Glutamatergic neuron (in vitro differentiated cells): Measurements from ENCODE around the gene PSME1. TPM values are rescaled to one million over a fixed set of nuclear protein-coding genes. Genes with fewer than 3 reads are reported as not detected.
A peak's percentile ranks its signal among the peaks of the same experiment; 100 is the strongest.

Experiments used
- DNase-seq: peaks from one replicate; pipeline ENCODE4 v3.0.0; 2022
- H3K27ac Mint-ChIP-seq: one replicate; pipeline ENCODE4 v1.8.0; 2020; ENCODE audit warnings: mild to moderate bottlenecking, mixed read lengths, inconsistent platforms; ENCODE audit not compliant: unreplicated experiment
- H3K27me3 Mint-ChIP-seq: one replicate; pipeline ENCODE4 v1.8.0; 2020; ENCODE audit warnings: mild to moderate bottlenecking, moderate library complexity, mixed read lengths, inconsistent platforms; ENCODE audit not compliant: unreplicated experiment
- H3K36me3 Mint-ChIP-seq: one replicate; pipeline ENCODE4 v1.8.0; 2020; ENCODE audit warnings: mild to moderate bottlenecking, mixed read lengths, inconsistent platforms; ENCODE audit not compliant: unreplicated experiment
- H3K4me1 Mint-ChIP-seq: one replicate; pipeline ENCODE4 v1.8.0; 2020; ENCODE audit warnings: mild to moderate bottlenecking, low read depth, mixed read lengths, inconsistent platforms; ENCODE audit not compliant: unreplicated experiment
- H3K4me3 Mint-ChIP-seq: one replicate; pipeline ENCODE4 v1.8.0; 2020; ENCODE audit warnings: mild to moderate bottlenecking, mixed read lengths, inconsistent platforms; ENCODE audit not compliant: unreplicated experiment
- H3K9me3 Mint-ChIP-seq: one replicate; pipeline ENCODE4 v1.8.0; 2020; ENCODE audit warnings: mild to moderate bottlenecking, moderate library complexity, mixed read lengths, inconsistent platforms; ENCODE audit not compliant: unreplicated experiment
- CTCF ChIP-seq: fragments of 200-600 bp; sonication (generic); IDR thresholded peaks from one replicate; pipeline ENCODE4 v1.5.0; 2021; ENCODE audit not compliant: partially characterized antibody, unreplicated experiment
- total RNA-seq: library from RNA; stranded (reverse); fragmentation: NEBNext Ultra II Directional; extraction: Animal tissue kit (Norgen Biotek cat#: 25700); gene quantifications from one replicate; pipeline ENCODE4 v1.2.1, GENCODE V29; 2021; ENCODE audit not compliant: unreplicated experiment

Gene PSME1
- total RNA-seq, 1 donor from 2014 or later: 35.7 TPM

GRCh38 chr14:24130717-24131548, 5.1 kb upstream of the PSME1 start:
- H3K27ac Mint-ChIP-seq: peak overlapping the region; percentile 78
- H3K4me3 Mint-ChIP-seq: peak overlapping the region; percentile 70
- peak; percentile 23 for DNase-seq
- H3K27me3 Mint-ChIP-seq: peaks cover 12% of the 10 kb centered on the region
- H3K36me3 Mint-ChIP-seq: no peaks in the 10 kb centered on the region
- no peak for TF ChIP-seq CTCF
- peaks cover 10% of the 10 kb centered on the region for H3K9me3 Mint-ChIP-seq
- peaks cover 25% of the 10 kb centered on the region for H3K4me1 Mint-ChIP-seq

GRCh38 chr14:24131549-24131966, 4.4 kb upstream of the PSME1 start:
- Mint-ChIP-seq H3K4me1 (peaks cover 25% of the 10 kb centered on the region), H3K27me3 (peaks cover 12% of the 10 kb centered on the region), H3K9me3 (peaks cover 10% of the 10 kb centered on the region), H3K27ac (peak overlapping the region; percentile 10), H3K36me3 (no peaks in the 10 kb centered on the region), H3K4me3 (peak overlapping the region; percentile 46)
- no peak for DNase-seq
- no peak for TF ChIP-seq CTCF

DNA sequence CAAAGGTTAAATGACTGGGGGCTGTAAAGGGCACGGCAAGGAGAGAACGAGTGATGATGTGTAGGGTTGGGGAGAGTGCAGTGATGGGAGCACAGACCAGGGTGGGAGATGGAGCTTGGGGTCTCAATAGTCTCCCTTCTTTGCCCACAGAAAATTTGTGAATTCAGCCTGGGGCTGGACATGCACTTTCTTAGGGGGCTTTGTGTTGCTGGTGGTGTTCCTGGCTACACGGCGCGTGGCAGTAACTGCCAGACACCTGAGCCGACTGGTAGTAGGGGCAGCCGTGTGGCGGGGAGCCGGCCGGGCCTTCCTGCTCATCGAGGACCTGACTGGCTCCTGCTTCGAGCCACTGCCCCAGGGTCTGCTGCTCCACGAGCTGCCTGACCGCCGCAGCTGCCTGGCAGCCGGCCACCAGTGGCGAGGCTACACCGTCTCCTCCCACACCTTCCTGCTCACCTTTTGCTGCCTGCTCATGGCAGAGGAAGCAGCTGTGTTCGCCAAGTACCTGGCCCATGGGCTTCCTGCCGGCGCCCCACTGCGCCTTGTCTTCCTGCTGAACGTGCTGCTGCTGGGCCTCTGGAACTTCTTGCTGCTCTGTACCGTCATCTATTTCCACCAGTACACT, 3.8 kb upstream of the PSME1 start:
- DNase-seq: no peak
- H3K27me3 Mint-ChIP-seq: peaks cover 16% of the 10 kb centered on the region
- peaks cover 27% of the 10 kb centered on the region for H3K4me1 Mint-ChIP-seq
- H3K9me3 Mint-ChIP-seq: peaks cover 10% of the 10 kb centered on the region
- H3K4me3 Mint-ChIP-seq: no peak overlapping the region
- peak overlapping the region; percentile 10 for H3K27ac Mint-ChIP-seq
- no peaks in the 10 kb centered on the region for H3K36me3 Mint-ChIP-seq
- no peak for TF ChIP-seq CTCF

GRCh38 chr14:24132976-24133375, 3.0 kb upstream of the PSME1 start:
- Mint-ChIP-seq H3K4me3 (no peak overlapping the region), H3K4me1 (peaks cover 27% of the 10 kb centered on the region)

More at GRCh38 chr14:24132976-24133375, 3.0 kb upstream of the PSME1 start:
- no peak overlapping the region for H3K27ac Mint-ChIP-seq
- no peak for DNase-seq
- H3K27me3 Mint-ChIP-seq: peaks cover 18% of the 10 kb centered on the region
- H3K36me3 Mint-ChIP-seq: no peaks in the 10 kb centered on the region
- no peak for TF ChIP-seq CTCF
- peaks cover 10% of the 10 kb centered on the region for H3K9me3 Mint-ChIP-seq
